ENCODE results near the gene BUB1B.
"Not testable (repeated sequence)": the region's sequence is repeated elsewhere in the genome, so short reads cannot be mapped to it uniquely, and the experiment has no call there.

BUB1B gene

GRCh38 chr15:40121911-40122638, 38.8 kb upstream of the BUB1B start:
- H3K4me3 ChIP-seq (ENCODE audit: low read length): no peak overlapping the region
- TF ChIP-seq CTCF (conservative IDR thresholded peaks at IDR 0.05; ENCODE audit: low read depth, low read length): no peak
- no peak for DNase-seq (ENCODE audit: low read depth)

- DNase-seq (ENCODE audit: low read depth); H3K4me3 ChIP-seq (ENCODE audit: low read length): not testable (repeated sequence)
Measured at GRCh38 chr15:40122989-40123388, 37.9 kb upstream of the BUB1B start.

- not testable (repeated sequence) for H3K4me3 ChIP-seq (ENCODE audit: low read length); DNase-seq (ENCODE audit: low read depth)
Measured at GRCh38 chr15:40123863-40124262, 37.0 kb upstream of the BUB1B start.

- H3K4me3 ChIP-seq (ENCODE audit: low read length); DNase-seq (ENCODE audit: low read depth): not testable (repeated sequence)
Measured at GRCh38 chr15:40124333-40124732, 36.5 kb upstream of the BUB1B start.

GRCh38 chr15:40124807-40125285, 36.0 kb upstream of the BUB1B start:
- not testable (repeated sequence) for DNase-seq (ENCODE audit: low read depth); H3K4me3 ChIP-seq (ENCODE audit: low read length)

GRCh38 chr15:40125950-40126349, 34.9 kb upstream of the BUB1B start:
- no peak for TF ChIP-seq CTCF (conservative IDR thresholded peaks at IDR 0.05; ENCODE audit: low read depth, low read length)
- no peak for DNase-seq (ENCODE audit: low read depth)
- no peak overlapping the region for H3K4me3 ChIP-seq (ENCODE audit: low read length)

GRCh38 chr15:40128766-40129660, 31.9 kb upstream of the BUB1B start:
- no peak for TF ChIP-seq CTCF (conservative IDR thresholded peaks at IDR 0.05; ENCODE audit: low read depth, low read length)
- no peak overlapping the region for H3K4me3 ChIP-seq (ENCODE audit: low read length)
- no peak for DNase-seq (ENCODE audit: low read depth)

GRCh38 chr15:40130118-40130517, 30.8 kb upstream of the BUB1B start:
- no peak overlapping the region for H3K4me3 ChIP-seq (ENCODE audit: low read length)
- TF ChIP-seq CTCF (conservative IDR thresholded peaks at IDR 0.05; ENCODE audit: low read depth, low read length): no peak
- no peak for DNase-seq (ENCODE audit: low read depth)

GRCh38 chr15:40130799-40131502, 29.9 kb upstream of the BUB1B start:
- H3K4me3 ChIP-seq (ENCODE audit: low read length): no peak overlapping the region
- no peak for TF ChIP-seq CTCF (conservative IDR thresholded peaks at IDR 0.05; ENCODE audit: low read depth, low read length)
- no peak for DNase-seq (ENCODE audit: low read depth)

All from retinal pigment epithelial cell (primary cell).